ENCODE measurements around the gene PHAF1. TPM values are rescaled to one million over a fixed set of nuclear protein-coding genes. Genes with fewer than 3 reads are reported as not detected.

The PHAF1 gene
- total and polyA plus RNA-seq, 2 of the 13 experiments (the other 11 are each of a cell fraction or from before 2014, with no cell fraction given): 48.3 to 174 TPM

DNA sequence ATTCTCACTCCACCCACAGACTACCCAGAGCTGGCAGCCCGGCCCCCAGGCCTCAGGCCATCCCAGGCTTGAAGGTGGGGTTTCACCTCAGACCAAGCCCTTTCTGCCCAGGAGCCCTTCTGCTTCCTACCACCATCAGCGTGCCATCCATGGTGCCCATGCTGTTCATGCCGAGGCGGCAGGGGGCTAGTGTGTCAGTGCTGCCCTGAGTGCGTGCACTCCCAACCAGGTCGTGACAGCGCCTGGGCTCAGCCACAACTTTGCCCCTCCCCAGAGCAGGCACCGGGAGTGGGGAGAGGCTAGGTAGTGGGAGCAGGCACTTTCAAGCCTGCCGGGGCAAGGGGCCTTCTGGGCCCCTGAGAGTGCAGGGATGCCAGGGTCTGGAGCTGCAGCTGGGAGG lies 32.6 kb downstream of the PHAF1 start:
- Histone ChIP-seq H3K9ac (ENCODE audit: insufficient read depth, low read depth, low read length) (no peak overlapping the region), H3K9me3 (ENCODE audit: low read length) (no peaks in the 10 kb centered on the region), H3K4me1 (ENCODE audit: insufficient read depth, low read length) (peaks cover 8% of the 10 kb centered on the region), H3K79me2 (ENCODE audit: insufficient read depth, low read length) (no peaks in the 10 kb centered on the region), H3K4me3 (replicated peaks in 1 of 3; ENCODE audit: insufficient read depth in 1 of 3, low read depth in 2 of 3, low read length in 3 of 3) (no peak overlapping the region), H3K36me3 (replicated peaks in 1 of 2; ENCODE audit: control insufficient read depth in 1 of 2, insufficient read depth in 2 of 2, low read length in 2 of 2) (peaks cover 81 to 99% of the 10 kb centered on the region in 2 experiments), H4K20me1 (ENCODE audit: insufficient read depth, low read length) (no peaks in the 10 kb centered on the region), H2AFZ (ENCODE audit: low read length) (no peak overlapping the region), H3K27ac (ENCODE audit: extremely low read length, insufficient read depth, low read length) (no peak overlapping the region), H3K27me3 (ENCODE audit: control insufficient read depth in 1 of 2, insufficient read depth in 2 of 2, low read length in 2 of 2) (no peaks in the 10 kb centered on the region), H3K4me2 (ENCODE audit: low read depth, low read length) (no peak overlapping the region)
- WGBS (ENCODE audit: low lambda C conversion rate): 100% methylated on average over 3 of the region's 9 CpGs
- FAIRE-seq (no peak), ATAC-seq (no peak; the same call in 2 of the 3 replicates), DNase-seq (ENCODE audit: low spot score) (no peak)
- ChIA-PET POLR2A (interaction anchor here (0.5 to 4.1 kb wide), 2 partner anchors 8 to 119 kb away, joined by 4 to 16 read pairs; partner anchors contain the start of gene B3GNT9), CTCF (ENCODE audit: low intra/inter-chr PET ratio, low total read pairs) (no interaction called here)
- in situ Hi-C loops (cut with HindIII; ENCODE audit: extremely low pct_ligation_motif_present, low pct_unique_long_range_greater_than_20kb): no loop called here
- intact Hi-C loops (cut with micrococcal nuclease; ENCODE audit: unreplicated experiment): no loop called here
- no peak for TF ChIP-seq ZNF607 (CRISPR knock-in tag; IDR thresholded peaks at IDR 0.05; ENCODE audit: borderline replicate concordance)
- no peak for TF ChIP-seq PHF5A (CRISPR knock-in tag; IDR thresholded peaks at IDR 0.05; ENCODE audit: low read depth, unreplicated experiment)
- no peak for TF ChIP-seq ZNF232 (CRISPR knock-in tag; IDR thresholded peaks at IDR 0.05; ENCODE audit: borderline replicate concordance)
- peak; percentile 94 for TF ChIP-seq AGO2 (optimal IDR thresholded peaks at IDR 0.05; ENCODE audit: low read depth, low read length)
- no peak for TF ChIP-seq ZSCAN21 (CRISPR knock-in tag; IDR thresholded peaks at IDR 0.05; ENCODE audit: borderline replicate concordance)
- TF ChIP-seq HES4 (CRISPR knock-in tag; IDR thresholded peaks at IDR 0.05; ENCODE audit: borderline replicate concordance): no peak
- BruUV-seq (replicated peaks): no TSS peak

DNA sequence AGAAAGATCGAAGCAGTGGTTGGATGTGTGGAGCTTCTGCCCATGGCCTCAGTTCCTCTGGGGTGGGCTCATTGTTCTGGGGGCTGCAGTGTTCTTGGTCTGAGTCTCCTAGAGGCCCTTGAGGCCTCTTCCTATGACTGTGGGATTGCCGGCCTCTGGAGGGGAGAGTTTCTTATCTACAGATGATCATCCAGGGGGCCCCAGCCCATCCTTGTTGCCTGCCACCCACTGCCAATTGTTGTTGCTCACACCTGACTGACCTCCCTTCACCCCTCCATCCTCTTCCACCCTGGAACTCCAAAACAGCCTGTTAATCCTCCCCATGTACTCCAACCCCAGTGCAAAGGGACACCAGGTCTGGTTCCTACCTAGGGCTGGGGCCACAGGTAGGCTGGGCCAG lies 35.2 kb downstream of the PHAF1 start:
- TF ChIP-seq POLR2A (IDR thresholded peaks at IDR 0.05; ENCODE audit: insufficient read depth in 1 of 2, low read depth in 2 of 2, low read length in 2 of 2) (0 out of 4 replicates have a peak, but pooled peaks of 1 of the 2 experiments have one; percentile 33), EP300 (IDR thresholded peaks at IDR 0.05; ENCODE audit: low read depth in 2 of 2, low read length in 2 of 2) (no peak), EP300 (CRISPR knock-in tag; IDR thresholded peaks at IDR 0.05; ENCODE audit: borderline replicate concordance) (no peak), RBM39 (IDR thresholded peaks at IDR 0.05; ENCODE audit: low read depth, low read length, poor library complexity, severe bottlenecking) (no peak), HNRNPK (IDR thresholded peaks at IDR 0.05; ENCODE audit: low read depth, low read length, poor library complexity, severe bottlenecking) (no peak), AGO2 (optimal IDR thresholded peaks at IDR 0.05; ENCODE audit: low read depth, low read length) (peak; percentile 63)
- TF ChIP-seq, protein P1, sequence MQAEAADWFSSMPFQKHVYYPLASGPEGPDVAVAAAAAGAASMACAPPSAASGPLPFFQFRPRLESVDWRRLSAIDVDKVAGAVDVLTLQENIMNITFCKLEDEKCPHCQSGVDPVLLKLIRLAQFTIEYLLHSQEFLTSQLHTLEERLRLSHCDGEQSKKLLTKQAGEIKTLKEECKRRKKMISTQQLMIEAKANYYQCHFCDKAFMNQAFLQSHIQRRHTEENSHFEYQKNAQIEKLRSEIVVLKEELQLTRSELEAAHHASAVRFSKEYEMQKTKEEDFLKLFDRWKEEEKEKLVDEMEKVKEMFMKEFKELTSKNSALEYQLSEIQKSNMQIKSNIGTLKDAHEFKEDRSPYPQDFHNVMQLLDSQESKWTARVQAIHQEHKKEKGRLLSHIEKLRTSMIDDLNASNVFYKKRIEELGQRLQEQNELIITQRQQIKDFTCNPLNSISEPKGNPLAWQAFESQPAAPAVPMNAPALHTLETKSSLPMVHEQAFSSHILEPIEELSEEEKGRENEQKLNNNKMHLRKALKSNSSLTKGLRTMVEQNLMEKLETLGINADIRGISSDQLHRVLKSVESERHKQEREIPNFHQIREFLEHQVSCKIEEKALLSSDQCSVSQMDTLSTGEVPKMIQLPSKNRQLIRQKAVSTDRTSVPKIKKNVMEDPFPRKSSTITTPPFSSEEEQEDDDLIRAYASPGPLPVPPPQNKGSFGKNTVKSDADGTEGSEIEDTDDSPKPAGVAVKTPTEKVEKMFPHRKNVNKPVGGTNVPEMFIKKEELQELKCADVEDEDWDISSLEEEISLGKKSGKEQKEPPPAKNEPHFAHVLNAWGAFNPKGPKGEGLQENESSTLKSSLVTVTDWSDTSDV (CRISPR knock-in tag; IDR thresholded peaks at IDR 0.05): no peak
- no peak overlapping the region for H3K4me2 ChIP-seq (ENCODE audit: low read depth, low read length)
- no peak for ATAC-seq
- DNase-seq (ENCODE audit: low spot score): no peak
- H4K20me1 ChIP-seq (ENCODE audit: insufficient read depth, low read length): peaks cover 9% of the 10 kb centered on the region; the same call in 1 of the 2 replicates
- H3K9me3 ChIP-seq (ENCODE audit: low read length): no peaks in the 10 kb centered on the region
- H3K27me3 ChIP-seq (ENCODE audit: control insufficient read depth in 1 of 2, insufficient read depth in 2 of 2, low read length in 2 of 2): no peaks in the 10 kb centered on the region
- peaks cover 8% of the 10 kb centered on the region for H3K4me1 ChIP-seq (ENCODE audit: insufficient read depth, low read length)
- CTCF ChIA-PET (ENCODE audit: low intra/inter-chr PET ratio, low total read pairs): no interaction called here
- POLR2A ChIA-PET: no interaction called here
- peaks cover 70 to 91% of the 10 kb centered on the region in 2 experiments for H3K36me3 ChIP-seq (replicated peaks in 1 of 2; ENCODE audit: control insufficient read depth in 1 of 2, insufficient read depth in 2 of 2, low read length in 2 of 2)
- no TSS peak for BruUV-seq (replicated peaks)
- H3K9ac ChIP-seq (ENCODE audit: insufficient read depth, low read depth, low read length): no peak overlapping the region
- FAIRE-seq: no peak
- H3K27ac ChIP-seq (ENCODE audit: extremely low read length, insufficient read depth, low read length): no peak overlapping the region
- intact Hi-C loops (cut with micrococcal nuclease; ENCODE audit: unreplicated experiment): no loop called here
- no peak overlapping the region for H3K4me3 ChIP-seq (replicated peaks in 1 of 3; ENCODE audit: insufficient read depth in 1 of 3, low read depth in 2 of 3, low read length in 3 of 3)
- in situ Hi-C loops (cut with HindIII; ENCODE audit: extremely low pct_ligation_motif_present, low pct_unique_long_range_greater_than_20kb): no loop called here
- no peaks in the 10 kb centered on the region for H3K79me2 ChIP-seq (ENCODE audit: insufficient read depth, low read length)
- no peak overlapping the region for H2AFZ ChIP-seq (ENCODE audit: low read length)
- 100% methylated on average over 2 of the region's 2 CpGs for WGBS (ENCODE audit: low lambda C conversion rate)

Data from HepG2 (cell line).